GM12878 (cell line): ENCODE data around the gene CAMKK1. TPM values are rescaled to one million over a fixed set of nuclear protein-coding genes. Genes with fewer than 3 reads are reported as not detected.

ENCODE experiments used
- ATAC-seq: fragments of 200-7000 bp; cut with Tn5 transposase; 3 replicates; pipeline ENCODE4 v1.9.1; 2020; ENCODE audit warnings: mild to moderate bottlenecking, moderate library complexity
- BruUV-seq: library from RNA; stranded (reverse); fragments of 400-500 nt; replicated peaks from 2 replicates; lab custom pipeline; 2021; lab: Mats Ljungman, UMichigan
- CTCF ChIA-PET: fragments of 300-600 bp; sonication (Branson Sonifier 250); formaldehyde crosslinking; extraction: SDS; loops from one replicate; lab custom pipeline; 2021; ENCODE audit warnings: inconsistent platforms; lab: Yijun Ruan, JAX
- POLR2A ChIA-PET: fragments of 350-600 bp; formaldehyde crosslinking; extraction: SDS; loops from one replicate; lab custom pipeline; 2021; ENCODE audit warnings: inconsistent platforms; lab: Charles Lee
- RAD21 ChIA-PET: fragments of 300-600 bp; sonication (Branson Sonifier 250); formaldehyde crosslinking; loops from one replicate; lab custom pipeline; 2023; ENCODE audit warnings: antibody characterized with exemption; ENCODE audit not compliant: unreplicated experiment; lab: Charles Lee
- SMC1A ChIA-PET: fragments of 300-600 bp; sonication (Branson Sonifier 250); formaldehyde crosslinking; loops from one replicate; lab custom pipeline; 2023; ENCODE audit not compliant: unreplicated experiment, uncharacterized antibody; lab: Charles Lee
- DNase-seq: peaks from one replicate; pipeline ENCODE4 v3.0.0-alpha.2; 2011; ENCODE audit warnings: low read depth, low spot score
- FAIRE-seq: peaks from 3 replicates; lab custom pipeline; 2011; peaks lifted over from hg19 to GRCh38; lab: Jason Lieb, UNC
- H2AFZ ChIP-seq: 2 replicates; pipeline ENCODE4 v1.6.0; 2011; ENCODE audit warnings: low read depth, low read length, control low read depth; ENCODE audit not compliant: control insufficient read depth
- H3K27ac ChIP-seq: 2 replicates; pipeline ENCODE4 v1.5.1; 2011; ENCODE audit warnings: control low read depth; ENCODE audit not compliant: control insufficient read depth, insufficient read depth
- H3K27me3 ChIP-seq, 2 experiments: replicated peaks in 1 of 2; 2 replicates each; pipeline versions ENCODE4 v1.6.0 to v1.6.1; 2011; ENCODE audit warnings: low read length in 1 of 2; ENCODE audit not compliant: control insufficient read depth in 2 of 2, insufficient read depth in 2 of 2
- H3K36me3 ChIP-seq, 2 experiments: 2 replicates each; pipeline ENCODE4 v1.5.1; 2011; ENCODE audit warnings: low read length in 1 of 2; ENCODE audit not compliant: control insufficient read depth in 2 of 2, insufficient read depth in 2 of 2
- H3K4me1 ChIP-seq: 2 replicates; pipeline ENCODE4 v1.6.1; 2011; ENCODE audit warnings: mild to moderate bottlenecking, low read length, moderate library complexity, mixed read lengths; ENCODE audit not compliant: control insufficient read depth, insufficient read depth
- H3K4me2 ChIP-seq: 2 replicates; pipeline ENCODE4 v1.6.0; 2011; ENCODE audit warnings: control low read depth; ENCODE audit not compliant: control insufficient read depth, insufficient read depth
- H3K4me3 ChIP-seq: fragments of 200-600 bp; sonication (generic); 2 replicates; pipeline ENCODE4 v1.5.1; 2016
- H3K79me2 ChIP-seq: 2 replicates; pipeline ENCODE4 v1.6.0; 2011; ENCODE audit warnings: low read length; ENCODE audit not compliant: control insufficient read depth, insufficient read depth
- H3K9ac ChIP-seq: 2 replicates; pipeline ENCODE4 v1.8.0; 2011; ENCODE audit warnings: low read length, control low read depth, mixed read lengths; ENCODE audit not compliant: control insufficient read depth, insufficient read depth
- H3K9me3 ChIP-seq: replicated peaks from 3 replicates; pipeline ENCODE4 v1.5.1; 2011; ENCODE audit warnings: mild to moderate bottlenecking, low read length; ENCODE audit not compliant: control insufficient read depth, insufficient read depth
- H4K20me1 ChIP-seq: 2 replicates; pipeline ENCODE4 v1.6.0; 2011; ENCODE audit not compliant: control insufficient read depth, insufficient read depth
- BCL3 ChIP-seq: IDR thresholded peaks from 2 replicates; pipeline ENCODE4 v1.6.1; 2011; ENCODE audit warnings: borderline replicate concordance, low read depth, mild to moderate bottlenecking, moderate library complexity, low read length; ENCODE audit not compliant: insufficient read depth, poor library complexity, severe bottlenecking
- CBFB ChIP-seq: IDR thresholded peaks from 2 replicates; pipeline ENCODE4 v1.6.1; 2016; ENCODE audit warnings: antibody characterized with exemption, low read depth
- GABPA ChIP-seq: IDR thresholded peaks from 2 replicates; pipeline ENCODE4 v1.6.1; 2014; ENCODE audit warnings: antibody characterized with exemption, low read depth, mild to moderate bottlenecking, inconsistent platforms
- IKZF2 ChIP-seq, 2 experiments: fragments of 450-650 bp; IDR thresholded peaks; 2 replicates each; pipeline ENCODE4 v1.6.1; 2017; ENCODE audit warnings: mild to moderate bottlenecking in 2 of 2, moderate library complexity in 2 of 2
- MXI1 ChIP-seq: fragments of 150-350 bp; IDR thresholded peaks from 2 replicates; pipeline ENCODE4 v1.6.1; 2011; ENCODE audit warnings: low read depth, mild to moderate bottlenecking, inconsistent platforms, low read length, improper control_type of control experiment
- TCF7 ChIP-seq: IDR thresholded peaks from 2 replicates; pipeline ENCODE4 v1.6.1; 2014; ENCODE audit warnings: antibody characterized with exemption, borderline replicate concordance
- WGBS: methylation state at CpG from one replicate; pipeline ENCODE4 v1.1.6; 2016; ENCODE audit warnings: low lambda C conversion rate; ENCODE audit not compliant: insufficient replicate concordance, insufficient coverage; ENCODE audit errors: missing lambda C conversion rate; 5-methylcytosine and 5-hydroxymethylcytosine counted together
- in situ Hi-C: fragments of 300-500 bp; cut with MboI; formaldehyde crosslinking; loops from 9 replicates; pipeline ENCODE4 v1.14.3; 2018; ENCODE audit warnings: mixed read lengths
- intact Hi-C: fragments of 100-400 bp; cut with micrococcal nuclease; formaldehyde crosslinking; loops from one replicate; pipeline ENCODE4 v1.14.2; 2022; ENCODE audit not compliant: unreplicated experiment
- polyA plus RNA-seq, 11 experiments: library from polyadenylated mRNA; depleted of rRNA in 4 of 11; unstranded in 6 of 11; stranded (reverse) in 5 of 11; fragments of >200 nt; fragmentation: Nextera tagmentation in 4 of 11; fragmentation: Illumina TruSeq in 1 of 11; extraction: Ambion mirVana in 4 of 11; extraction: Trizol in 1 of 11; gene quantifications; 1 replicate in 1 of 11; 2 replicates in 10 of 11; pipeline versions ENCODE4 v1.2.1 to v1.2.3, GENCODE V29; 2011 to 2016; ENCODE audit warnings: inconsistent platforms in 2 of 11, missing spikeins in 2 of 11, low read depth in 1 of 11
- total RNA-seq, 4 experiments: library from RNA; depleted of rRNA in 3 of 4; stranded (reverse); fragments of >200 nt in 3 of 4; fragmentation: Illumina TruSeq in 1 of 4; extraction: Trizol in 1 of 4; gene quantifications; 2 replicates each; pipeline versions ENCODE4 v1.2.1 to v1.2.3, GENCODE V29; 2013 to 2021

CAMKK1 gene
- total and polyA plus RNA-seq, 10 of the 15 experiments (the other 5 are each of a cell fraction or from before 2014, with no cell fraction given), result 0.06 to 0.84 (median 0.37) TPM

GRCh38 chr17:3835410-3836229, 57.2 kb downstream of the CAMKK1 start:
- Histone ChIP-seq H2AFZ (no peak overlapping the region), H3K4me2 (no peak overlapping the region), H3K9me3 (no peaks in the 10 kb centered on the region), H3K4me1 (no peaks in the 10 kb centered on the region), H4K20me1 (no peaks in the 10 kb centered on the region), H3K27ac (no peak overlapping the region), H3K4me3 (no peak overlapping the region), H3K27me3 (no peaks in the 10 kb centered on the region), H3K36me3 (peaks cover 6 to 17% of the 10 kb centered on the region in 2 experiments), H3K9ac (no peak overlapping the region), H3K79me2 (no peaks in the 10 kb centered on the region)
- SMC1A ChIA-PET, result interaction anchor here (1.2 kb wide), 1 partner anchor 8 kb away, joined by 4 read pairs; no protein-coding TSS in a partner anchor
- DNase-seq (no peak), ATAC-seq (no peak), FAIRE-seq (no peak)
- intact Hi-C loops (no loop called here), in situ Hi-C loops (no loop called here)
- CTCF ChIA-PET, result interaction anchor here (1.0 to 2.4 kb wide), 4 partner anchors 8 to 98 kb away, joined by 3 to 13 read pairs (median 4); partner anchors contain the start of gene NCBP3
- POLR2A ChIA-PET, result no interaction called here
- TF ChIP-seq IKZF2 (IDR thresholded peaks at IDR 0.05) (no peak), BCL3 (peak; percentile 37)
- BruUV-seq, result no TSS peak
- RAD21 ChIA-PET, result no interaction called here
- 93% methylated on average over 14 of the region's 14 CpGs for WGBS

DNA sequence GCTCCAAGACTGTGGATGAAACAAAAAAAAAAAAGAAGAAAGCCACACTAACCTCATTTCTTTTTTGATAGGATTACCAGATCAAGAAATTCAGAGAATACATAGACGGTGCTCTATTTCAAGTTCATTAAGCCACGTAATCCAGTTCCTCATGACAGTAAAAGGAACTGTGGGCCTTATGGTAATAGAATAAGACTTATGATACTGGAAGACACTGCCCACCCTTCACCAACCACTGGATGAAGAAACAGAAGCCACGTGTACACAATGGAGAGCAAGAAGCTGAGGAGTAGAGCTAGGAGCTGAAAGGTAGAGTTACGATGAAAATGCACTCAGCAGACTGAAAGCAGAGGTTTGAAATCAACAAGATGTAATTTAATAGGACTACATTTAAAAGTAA, 58.0 kb downstream of the CAMKK1 start:
- Histone ChIP-seq H3K9me3 (no peaks in the 10 kb centered on the region), H3K27ac (no peak overlapping the region), H3K4me2 (no peak overlapping the region), H2AFZ (no peak overlapping the region), H3K4me3 (no peak overlapping the region), H3K36me3 (peaks cover 6 to 13% of the 10 kb centered on the region in 2 experiments), H3K9ac (no peak overlapping the region), H3K79me2 (no peaks in the 10 kb centered on the region), H3K4me1 (no peaks in the 10 kb centered on the region), H3K27me3 (no peaks in the 10 kb centered on the region), H4K20me1 (no peaks in the 10 kb centered on the region)
- intact Hi-C loops, result no loop called here
- ChIA-PET SMC1A (no interaction called here), CTCF (interaction anchor here (0.8 to 1.1 kb wide), 3 partner anchors 9 to 152 kb away, joined by 3 read pairs; no protein-coding TSS in a partner anchor), POLR2A (no interaction called here), RAD21 (no interaction called here)
- ATAC-seq, result no peak
- FAIRE-seq, result no peak
- BruUV-seq, result no TSS peak
- no peak for TF ChIP-seq MXI1
- TF ChIP-seq CBFB, result no peak
- TF ChIP-seq TCF7, result no peak
- no peak for TF ChIP-seq GABPA
- no peak for DNase-seq
- in situ Hi-C loops, result no loop called here
- WGBS, result 75% methylated on average over 4 of the region's 4 CpGs
